AG09309 (cell line): ENCODE data around the gene ZNF618.

Experiments used
- DNase-seq: peaks from one replicate; pipeline ENCODE4 v3.0.0-alpha.2; 2010; ENCODE audit warnings: low read depth
- H3K4me3 ChIP-seq: 2 replicates; pipeline ENCODE4 v1.5.1; 2011; ENCODE audit warnings: mild to moderate bottlenecking, low read depth, low read length, moderate library complexity; ENCODE audit not compliant: control insufficient read depth
- CTCF ChIP-seq: IDR thresholded peaks from 2 replicates; pipeline ENCODE4 v1.5.1; 2011; ENCODE audit warnings: mild to moderate bottlenecking, low read depth, low read length, inconsistent platforms; ENCODE audit not compliant: insufficient read depth, control insufficient read depth; ENCODE audit errors: missing control alignments

The ZNF618 gene

GRCh38 chr9:113851873-113852272, 24.2 kb upstream of the ZNF618 start:
- TF ChIP-seq CTCF = no peak
- DNase-seq = no peak
- no peak overlapping the region for H3K4me3 ChIP-seq

- H3K4me3 ChIP-seq = no peak overlapping the region
- peak; percentile 45 for TF ChIP-seq CTCF
- DNase-seq = no peak
These were observed 22.8 kb upstream of the ZNF618 start for GRCh38 chr9:113853333-113853732.

GRCh38 chr9:113854310-113854709, 21.8 kb upstream of the ZNF618 start:
- H3K4me3 ChIP-seq = no peak overlapping the region
- DNase-seq = no peak
- TF ChIP-seq CTCF = no peak

- no peak for TF ChIP-seq CTCF
- no peak overlapping the region for H3K4me3 ChIP-seq
- no peak for DNase-seq
These were observed 18.2 kb upstream of the ZNF618 start for GRCh38 chr9:113857875-113858274.

GRCh38 chr9:113858282-113858681, 17.8 kb upstream of the ZNF618 start:
- H3K4me3 ChIP-seq = no peak overlapping the region
- DNase-seq = no peak
- no peak for TF ChIP-seq CTCF

- no peak overlapping the region for H3K4me3 ChIP-seq
- no peak for DNase-seq
- no peak for TF ChIP-seq CTCF
These were observed 12.8 kb upstream of the ZNF618 start for GRCh38 chr9:113863345-113863744.

GRCh38 chr9:113868501-113868900, 7.6 kb upstream of the ZNF618 start:
- no peak for DNase-seq

More at GRCh38 chr9:113868501-113868900, 7.6 kb upstream of the ZNF618 start:
- TF ChIP-seq CTCF = no peak
- no peak overlapping the region for H3K4me3 ChIP-seq
